ENCODE measurements around the gene TASL.
A peak's percentile ranks its signal among the peaks of the same experiment; 100 is the strongest.

The TASL gene

DNA sequence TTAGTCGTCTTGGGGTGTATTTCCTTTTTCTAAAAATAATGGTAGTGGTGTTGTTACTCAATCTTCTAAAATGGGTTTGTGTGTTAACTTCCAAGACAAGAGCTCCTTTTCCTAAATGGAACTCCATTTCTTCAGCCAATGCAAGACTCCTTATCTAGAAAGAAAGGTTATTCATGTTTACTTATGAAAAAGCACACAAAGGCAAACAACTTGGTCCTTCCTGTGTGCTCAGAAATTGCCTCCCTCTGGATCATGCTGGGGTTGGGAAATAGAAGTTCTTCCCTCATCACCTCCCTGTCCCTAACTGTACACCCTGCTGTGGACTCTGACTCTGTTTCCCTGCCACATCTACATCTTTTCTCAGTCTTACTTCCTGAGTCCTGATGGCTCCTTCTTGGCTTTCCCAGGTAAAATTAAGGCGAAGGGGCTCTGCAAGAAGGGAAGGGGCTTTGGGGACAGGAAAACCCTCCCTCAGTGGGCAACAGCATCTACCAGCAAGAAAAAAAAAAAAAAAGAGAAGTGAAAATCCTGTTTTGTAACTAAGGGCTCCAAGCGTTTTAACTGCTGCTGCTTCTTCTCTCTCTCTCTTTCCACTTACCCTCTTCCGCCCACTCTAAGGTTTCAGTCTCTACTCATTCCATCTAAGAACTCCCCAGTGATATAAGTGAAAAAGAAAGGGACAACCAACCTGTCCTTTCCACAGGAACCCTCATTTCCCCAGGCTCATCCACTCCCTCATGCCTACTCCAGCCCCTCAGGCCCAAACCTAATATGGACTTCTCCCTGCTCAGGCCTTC lies 19.8 kb upstream of the TASL start:
- peak overlapping the region; percentile 29 for H3K4me3 ChIP-seq (ENCODE audit: low read depth, low read length)
- peak; percentile 77 for DNase-seq (ENCODE audit: low read depth)
- TF ChIP-seq MYC (IDR thresholded peaks at IDR 0.05; ENCODE audit: low read depth, low read length) (no peak), POLR2A (IDR thresholded peaks at IDR 0.05; ENCODE audit: extremely low read depth, insufficient read length) (no peak)
- TF ChIP-seq, protein P1, sequence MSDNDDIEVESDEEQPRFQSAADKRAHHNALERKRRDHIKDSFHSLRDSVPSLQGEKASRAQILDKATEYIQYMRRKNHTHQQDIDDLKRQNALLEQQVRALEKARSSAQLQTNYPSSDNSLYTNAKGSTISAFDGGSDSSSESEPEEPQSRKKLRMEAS (IDR thresholded peaks at IDR 0.05; ENCODE audit: low read depth, low read length) = no peak
- TF ChIP-seq, protein P2, sequence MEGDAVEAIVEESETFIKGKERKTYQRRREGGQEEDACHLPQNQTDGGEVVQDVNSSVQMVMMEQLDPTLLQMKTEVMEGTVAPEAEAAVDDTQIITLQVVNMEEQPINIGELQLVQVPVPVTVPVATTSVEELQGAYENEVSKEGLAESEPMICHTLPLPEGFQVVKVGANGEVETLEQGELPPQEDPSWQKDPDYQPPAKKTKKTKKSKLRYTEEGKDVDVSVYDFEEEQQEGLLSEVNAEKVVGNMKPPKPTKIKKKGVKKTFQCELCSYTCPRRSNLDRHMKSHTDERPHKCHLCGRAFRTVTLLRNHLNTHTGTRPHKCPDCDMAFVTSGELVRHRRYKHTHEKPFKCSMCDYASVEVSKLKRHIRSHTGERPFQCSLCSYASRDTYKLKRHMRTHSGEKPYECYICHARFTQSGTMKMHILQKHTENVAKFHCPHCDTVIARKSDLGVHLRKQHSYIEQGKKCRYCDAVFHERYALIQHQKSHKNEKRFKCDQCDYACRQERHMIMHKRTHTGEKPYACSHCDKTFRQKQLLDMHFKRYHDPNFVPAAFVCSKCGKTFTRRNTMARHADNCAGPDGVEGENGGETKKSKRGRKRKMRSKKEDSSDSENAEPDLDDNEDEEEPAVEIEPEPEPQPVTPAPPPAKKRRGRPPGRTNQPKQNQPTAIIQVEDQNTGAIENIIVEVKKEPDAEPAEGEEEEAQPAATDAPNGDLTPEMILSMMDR (IDR thresholded peaks at IDR 0.05; ENCODE audit: low read depth, low read length) = no peak

DNA sequence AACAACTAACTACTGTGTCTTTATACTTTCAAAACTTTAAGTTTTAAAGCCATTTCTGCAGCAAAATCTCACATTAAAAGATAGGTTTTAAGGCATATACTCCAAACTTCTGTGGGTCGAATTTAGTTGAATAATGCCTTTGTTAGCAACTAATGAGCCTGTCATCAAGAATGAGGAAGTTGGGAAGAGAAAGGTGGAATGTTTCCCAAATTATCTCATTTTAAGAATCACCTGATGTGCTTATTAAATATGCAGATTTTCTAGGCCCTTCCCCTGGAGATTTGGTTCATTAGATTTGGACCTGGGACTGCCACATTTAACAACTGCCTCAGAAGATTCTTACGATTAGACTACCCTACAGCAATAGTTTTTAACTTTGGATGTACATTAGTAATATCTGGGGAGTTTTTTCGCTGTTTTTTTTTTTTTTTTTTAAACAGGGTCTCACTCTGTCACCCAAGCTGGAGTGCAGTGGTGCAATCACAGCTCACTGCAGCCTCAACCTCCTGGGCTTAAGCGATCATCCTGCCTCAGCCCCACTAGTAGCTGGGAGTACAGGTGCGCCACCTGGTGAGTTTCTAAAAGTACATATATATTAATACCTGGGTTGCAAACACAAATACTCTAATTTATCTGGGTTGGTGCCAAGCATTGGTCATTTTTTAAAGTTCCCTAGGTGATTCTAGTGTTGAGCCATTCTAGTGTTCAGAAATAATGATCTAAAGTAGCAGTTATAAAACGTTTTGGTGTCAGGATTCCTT lies 16.1 kb upstream of the TASL start:
- H3K4me3 ChIP-seq (ENCODE audit: low read depth, low read length) = no peak overlapping the region
- no peak for TF ChIP-seq MYC (IDR thresholded peaks at IDR 0.05; ENCODE audit: low read depth, low read length)
- TF ChIP-seq POLR2A (IDR thresholded peaks at IDR 0.05; ENCODE audit: extremely low read depth, insufficient read length) = no peak
- TF ChIP-seq, protein P1 (IDR thresholded peaks at IDR 0.05; ENCODE audit: low read depth, low read length) = no peak
- TF ChIP-seq, protein P2 (IDR thresholded peaks at IDR 0.05; ENCODE audit: low read depth, low read length) = no peak
- no peak for DNase-seq (ENCODE audit: low read depth)

DNA sequence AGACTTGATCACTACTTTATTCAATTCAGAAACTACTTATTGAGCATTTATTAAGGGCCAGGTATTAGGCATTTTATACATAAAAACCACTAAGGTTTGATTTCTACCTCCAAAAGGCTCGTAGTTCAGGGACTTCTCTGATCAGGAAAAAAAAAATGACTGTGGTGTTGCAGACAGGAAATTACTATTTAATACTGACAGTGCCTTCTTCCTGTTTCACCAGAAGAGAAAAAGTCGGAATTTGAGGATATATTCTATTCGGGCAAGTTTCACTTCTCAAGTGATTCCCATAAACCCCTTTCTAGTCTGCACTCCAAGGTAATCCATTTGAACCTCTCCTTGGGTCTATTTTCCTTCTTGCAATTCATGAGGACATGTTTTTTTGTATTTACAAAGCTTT lies 15.3 kb upstream of the TASL start:
- no peak for TF ChIP-seq POLR2A (IDR thresholded peaks at IDR 0.05; ENCODE audit: extremely low read depth, insufficient read length)
- no peak for TF ChIP-seq MYC (IDR thresholded peaks at IDR 0.05; ENCODE audit: low read depth, low read length)
- TF ChIP-seq, protein P1 (IDR thresholded peaks at IDR 0.05; ENCODE audit: low read depth, low read length) = no peak
- TF ChIP-seq, protein P2 (IDR thresholded peaks at IDR 0.05; ENCODE audit: low read depth, low read length) = no peak
- peak overlapping the region; percentile 38 for H3K4me3 ChIP-seq (ENCODE audit: low read depth, low read length)
- no peak for DNase-seq (ENCODE audit: low read depth)

DNA sequence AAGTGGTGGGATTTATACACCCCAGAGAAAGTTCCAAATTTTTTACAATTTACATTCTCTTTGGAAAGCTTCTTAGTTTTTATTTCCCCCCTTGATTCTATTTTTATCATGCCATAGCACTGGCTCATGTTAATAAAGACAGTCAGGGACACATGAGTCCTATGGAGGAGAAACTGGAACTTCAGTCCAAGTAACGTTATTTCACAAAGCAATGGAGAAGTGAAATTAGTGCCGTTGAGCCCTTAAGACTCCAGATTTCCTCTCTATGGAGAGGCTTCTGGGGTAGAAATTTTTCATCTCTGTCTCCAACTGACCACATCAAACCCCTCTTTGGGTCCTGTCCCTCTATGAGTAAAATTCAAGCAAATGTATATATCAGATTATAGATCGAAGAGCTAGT lies 12.8 kb upstream of the TASL start:
- no peak overlapping the region for H3K4me3 ChIP-seq (ENCODE audit: low read depth, low read length)
- peak; percentile 51 for DNase-seq (ENCODE audit: low read depth)
- TF ChIP-seq, protein P1 (IDR thresholded peaks at IDR 0.05; ENCODE audit: low read depth, low read length) = no peak
- TF ChIP-seq, protein P2 (IDR thresholded peaks at IDR 0.05; ENCODE audit: low read depth, low read length) = no peak
- TF ChIP-seq MYC (IDR thresholded peaks at IDR 0.05; ENCODE audit: low read depth, low read length) = no peak
- TF ChIP-seq POLR2A (IDR thresholded peaks at IDR 0.05; ENCODE audit: extremely low read depth, insufficient read length) = no peak

DNA sequence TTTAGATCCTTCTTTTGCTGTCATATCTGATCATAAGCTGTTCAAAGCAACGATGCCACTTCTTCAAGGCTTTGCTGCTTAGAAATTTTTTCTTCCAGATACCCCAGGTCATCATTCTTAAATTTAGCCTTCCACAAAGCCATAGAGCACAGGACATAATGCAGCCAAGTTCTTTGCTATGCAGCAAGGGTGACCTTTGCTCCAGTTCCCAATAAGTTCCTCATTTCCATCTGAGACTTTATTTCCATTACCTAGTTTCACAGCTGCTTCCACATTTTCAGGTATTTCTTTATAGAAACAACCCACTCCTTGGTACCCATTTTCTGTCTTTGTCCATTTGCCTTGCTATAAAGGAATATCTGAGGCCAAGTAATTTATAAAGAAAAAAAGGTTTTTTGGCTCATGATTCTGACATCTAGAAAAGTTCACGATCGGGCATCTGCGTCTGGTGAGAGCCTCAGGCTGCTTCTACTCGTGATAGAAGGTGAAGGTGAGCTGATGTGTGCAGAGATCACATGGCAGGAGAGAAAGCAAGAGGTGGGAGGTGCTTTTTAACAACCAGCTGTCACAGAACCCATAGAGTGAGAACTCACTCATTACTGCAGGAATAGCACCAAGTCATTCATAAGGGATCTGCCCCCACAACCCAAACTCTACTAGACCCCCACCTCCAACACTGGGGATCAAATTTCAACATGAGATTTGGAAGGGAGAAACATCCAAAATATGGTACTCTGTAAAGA lies 11.8 kb upstream of the TASL start:
- TF ChIP-seq MYC (IDR thresholded peaks at IDR 0.05; ENCODE audit: low read depth, low read length) (no peak), POLR2A (IDR thresholded peaks at IDR 0.05; ENCODE audit: extremely low read depth, insufficient read length) (no peak)
- TF ChIP-seq, protein P1 (IDR thresholded peaks at IDR 0.05; ENCODE audit: low read depth, low read length) = no peak
- TF ChIP-seq, protein P2 (IDR thresholded peaks at IDR 0.05; ENCODE audit: low read depth, low read length) = no peak
- H3K4me3 ChIP-seq (ENCODE audit: low read depth, low read length) = no peak overlapping the region
- DNase-seq (ENCODE audit: low read depth) = peak; percentile 58

All from NB4 (cell line).